MM.1S (cell line): ENCODE results near the gene DDX39B.

ENCODE experiments used
- CTCF ChIP-seq: fragments of 300-600 bp; sonication (generic); IDR thresholded peaks from 2 replicates; pipeline ENCODE4 v1.5.1; 2016; ENCODE audit warnings: antibody characterized with exemption, low read length, mixed read lengths
- EZH2 ChIP-seq: fragments of 300-600 bp; sonication (generic); optimal IDR thresholded peaks from 2 replicates; pipeline ENCODE3; 2017; ENCODE audit warnings: low read depth, mild to moderate bottlenecking, antibody characterized with exemption, low read length, mixed read lengths

- TF ChIP-seq CTCF, result no peak
- no peak for TF ChIP-seq EZH2
These were observed 20.0 kb downstream of the DDX39B start for GRCh38 chr6:31521835-31522234.
